ENCODE results near the gene EFNB3.

Gene EFNB3, protein sequence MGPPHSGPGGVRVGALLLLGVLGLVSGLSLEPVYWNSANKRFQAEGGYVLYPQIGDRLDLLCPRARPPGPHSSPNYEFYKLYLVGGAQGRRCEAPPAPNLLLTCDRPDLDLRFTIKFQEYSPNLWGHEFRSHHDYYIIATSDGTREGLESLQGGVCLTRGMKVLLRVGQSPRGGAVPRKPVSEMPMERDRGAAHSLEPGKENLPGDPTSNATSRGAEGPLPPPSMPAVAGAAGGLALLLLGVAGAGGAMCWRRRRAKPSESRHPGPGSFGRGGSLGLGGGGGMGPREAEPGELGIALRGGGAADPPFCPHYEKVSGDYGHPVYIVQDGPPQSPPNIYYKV

DNA sequence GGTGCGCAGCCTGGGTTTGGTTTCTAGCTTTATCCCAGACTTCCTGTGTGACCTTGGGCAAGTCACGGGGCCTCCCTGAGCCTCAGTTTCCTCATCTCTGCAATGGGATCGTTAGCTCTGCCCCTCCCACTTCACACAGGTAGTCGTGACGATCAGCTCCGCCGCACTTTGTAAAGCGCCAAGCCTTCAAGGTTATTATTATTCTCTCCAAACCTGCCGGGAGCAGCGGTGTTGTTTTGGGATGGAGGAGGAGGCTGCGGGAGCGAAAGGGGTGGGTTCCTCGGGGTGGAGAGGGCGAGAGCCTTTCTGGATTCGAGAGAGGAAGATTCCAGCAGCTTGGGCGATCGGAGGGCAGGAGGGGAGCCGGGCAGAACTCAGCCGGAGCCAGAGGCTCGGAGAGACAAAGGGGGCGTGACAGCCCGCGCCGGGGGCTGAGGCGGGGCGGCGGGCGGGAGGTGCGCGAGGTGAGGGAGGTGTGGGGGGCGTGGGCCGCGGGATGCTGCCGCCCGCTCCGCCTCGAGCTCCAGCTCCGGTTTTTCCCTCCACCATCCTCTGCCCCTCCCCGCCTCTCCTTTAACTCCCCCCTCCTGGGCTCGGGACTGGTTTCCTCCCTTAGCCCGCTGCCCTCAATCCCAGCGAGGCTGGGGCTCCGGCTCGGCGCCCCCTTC, at the start of gene EFNB3:
EFNB3 (plus strand) TSS at position 602 of the 668 bp plus-strand sequence. CDS start 397 bp downstream, outside the sequence.
- DNase-seq = peak in 1 of 2 experiments; percentile 58

DNA sequence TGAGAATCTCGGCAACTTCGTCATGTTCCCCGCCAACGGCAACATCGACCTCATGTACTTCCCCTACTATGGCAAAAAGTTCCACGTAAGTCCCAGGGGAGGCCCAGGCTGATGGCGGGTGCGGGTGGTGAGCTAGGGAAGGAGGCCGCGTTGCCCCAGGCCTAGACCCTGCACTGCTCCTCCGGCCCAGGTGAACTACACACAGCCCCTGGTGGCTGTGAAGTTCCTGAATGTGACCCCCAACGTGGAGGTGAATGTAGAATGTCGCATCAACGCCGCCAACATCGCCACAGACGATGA, 49.5 kb upstream of the EFNB3 start:
- no peak for DNase-seq

DNA sequence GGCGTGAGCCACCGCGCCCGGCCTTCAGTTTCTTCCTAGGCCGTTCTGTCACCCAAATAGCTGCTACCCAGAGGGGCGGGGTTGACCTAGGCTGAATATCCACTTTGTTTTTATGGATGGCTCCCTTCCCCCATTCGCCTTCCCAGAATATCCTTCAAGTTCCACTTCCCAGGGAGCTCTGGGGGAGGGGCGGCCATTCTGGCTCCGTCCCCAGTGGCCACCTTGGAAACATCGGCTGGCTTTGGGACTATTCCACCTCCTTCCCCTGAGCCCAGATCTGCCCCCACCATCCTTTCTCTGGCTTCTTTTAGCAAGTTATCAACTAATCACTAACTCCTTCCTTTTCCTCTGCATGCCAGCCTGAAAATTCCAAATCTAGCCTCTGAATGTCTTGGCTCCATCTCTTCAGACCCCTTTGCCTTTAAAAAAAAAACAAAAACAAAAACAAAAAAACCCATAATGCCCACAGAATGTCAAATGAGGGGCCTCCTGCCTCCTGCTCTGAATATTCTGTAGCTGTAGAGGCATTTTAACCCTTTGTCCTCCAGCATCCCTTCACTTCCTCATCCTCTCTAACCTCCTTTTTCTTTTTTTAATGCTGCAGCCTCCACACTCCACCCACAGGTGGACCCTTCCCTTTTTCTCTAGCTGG, 47.9 kb upstream of the EFNB3 start:
- DNase-seq = no peak

DNA sequence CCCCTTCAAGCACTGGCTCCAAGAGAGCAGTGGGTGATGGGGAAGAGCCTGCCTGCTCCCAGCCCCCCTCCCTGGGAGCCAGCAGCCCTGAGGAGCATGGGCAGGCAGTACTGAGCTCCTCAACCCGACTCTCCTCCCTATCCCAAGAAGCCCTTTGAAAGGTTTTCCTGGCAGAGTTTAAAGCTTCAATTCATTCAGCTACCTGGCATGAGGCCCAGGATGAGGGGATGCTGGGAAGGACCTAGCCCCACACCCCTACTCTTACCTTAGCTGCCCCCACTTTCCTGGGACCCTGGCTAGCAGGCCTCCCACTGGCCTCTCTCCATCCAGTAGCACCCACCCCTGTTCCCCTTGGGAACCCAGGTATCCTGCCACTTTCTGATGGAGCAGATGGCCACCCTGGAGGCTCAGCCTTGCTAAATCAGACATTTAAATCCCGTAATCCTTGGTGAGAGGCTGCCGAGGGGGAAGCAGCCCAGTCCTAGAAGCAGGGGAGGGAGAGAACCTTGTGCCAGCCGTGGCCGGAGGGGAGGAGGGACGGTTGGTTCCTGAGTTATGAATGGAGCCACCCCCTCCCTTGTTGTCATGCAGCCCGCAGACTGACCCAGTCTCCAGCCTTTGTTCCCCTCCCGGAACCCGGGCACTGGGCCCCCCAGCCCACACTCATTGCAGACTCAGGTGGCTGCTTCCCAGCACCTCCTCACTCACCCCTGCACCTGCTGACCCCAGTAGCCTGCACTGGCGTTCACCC, 37.2 kb upstream of the EFNB3 start:
- DNase-seq = peak in 1 of 2 experiments; percentile 13

DNA sequence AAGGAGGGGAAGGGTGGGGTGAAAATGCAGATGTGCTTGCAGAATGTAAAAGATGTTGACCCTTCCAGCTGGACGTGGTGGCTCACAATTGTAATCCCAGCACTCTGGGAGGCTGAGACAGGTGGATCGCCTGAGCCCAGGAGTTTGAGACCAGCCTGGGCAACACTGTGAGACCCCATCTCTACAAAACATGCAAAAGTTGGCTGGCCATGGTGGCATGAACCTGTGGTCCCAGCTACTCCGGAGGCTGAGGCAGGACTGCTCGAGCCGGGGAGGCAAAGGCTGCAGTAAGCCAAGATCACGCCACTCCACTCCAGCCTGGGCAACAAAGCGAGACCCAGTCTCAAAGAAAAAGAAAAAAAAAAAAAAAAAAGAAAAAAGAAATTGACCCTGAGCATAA, 36.5 kb upstream of the EFNB3 start:
- no peak for DNase-seq

DNA sequence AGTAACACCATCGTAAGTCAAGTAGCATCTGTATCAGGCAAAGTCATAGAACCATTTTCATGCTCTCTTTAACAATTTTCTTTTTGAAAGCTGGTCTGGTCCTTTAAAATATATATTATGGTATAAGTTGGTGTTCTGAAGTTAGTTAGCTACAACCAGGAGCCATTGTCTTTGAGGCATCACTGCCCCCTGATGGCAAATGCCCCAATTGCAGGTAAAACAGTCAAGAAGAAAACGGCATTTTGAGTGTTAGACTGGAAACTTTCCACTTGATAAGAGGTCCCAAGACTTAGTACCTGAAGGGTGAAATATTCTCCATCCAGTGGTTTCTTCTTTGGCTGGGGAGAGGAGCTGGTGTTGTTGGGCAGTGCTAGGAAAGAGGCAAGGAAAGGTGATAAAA, 31.8 kb upstream of the EFNB3 start:
- no peak for DNase-seq

DNA sequence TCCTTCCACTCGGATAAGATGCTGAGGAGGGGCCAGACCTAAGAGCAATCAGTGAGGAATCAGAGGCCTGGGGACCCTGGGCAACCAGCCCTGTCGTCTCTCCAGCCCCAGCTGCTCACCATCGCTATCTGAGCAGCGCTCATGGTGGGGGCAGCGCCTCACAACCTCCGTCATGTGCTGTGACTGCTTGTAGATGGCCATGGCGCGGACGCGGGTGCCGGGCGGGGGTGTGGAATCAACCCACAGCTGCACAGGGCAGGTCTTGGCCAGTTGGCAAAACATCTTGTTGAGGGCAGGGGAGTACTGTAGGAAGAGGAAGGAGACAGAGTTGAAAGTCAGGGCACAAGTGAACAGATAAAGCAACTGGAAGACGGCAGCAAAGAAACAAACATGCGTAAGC, 30.1 kb upstream of the EFNB3 start:
- no peak for DNase-seq

DNA sequence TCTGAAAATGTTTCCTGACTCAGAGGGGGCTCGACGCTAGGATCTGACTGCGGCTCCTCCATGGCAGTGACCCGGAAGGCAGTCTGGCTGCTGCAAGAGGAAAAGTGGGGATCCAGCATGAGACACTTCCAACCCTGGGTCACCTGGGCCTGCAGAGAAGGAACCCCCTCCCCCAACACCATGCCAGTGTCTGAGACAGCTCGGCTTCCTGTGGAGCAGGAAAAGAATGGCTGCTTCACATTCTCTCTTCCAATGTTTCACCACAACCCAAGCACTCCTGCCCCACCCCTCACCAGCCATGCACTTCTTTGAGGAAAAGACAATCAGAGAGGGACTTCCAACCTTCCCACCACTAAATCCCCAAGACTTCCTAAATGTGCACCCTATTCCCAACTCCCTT, 28.5 kb upstream of the EFNB3 start:
- DNase-seq = no peak

DNA sequence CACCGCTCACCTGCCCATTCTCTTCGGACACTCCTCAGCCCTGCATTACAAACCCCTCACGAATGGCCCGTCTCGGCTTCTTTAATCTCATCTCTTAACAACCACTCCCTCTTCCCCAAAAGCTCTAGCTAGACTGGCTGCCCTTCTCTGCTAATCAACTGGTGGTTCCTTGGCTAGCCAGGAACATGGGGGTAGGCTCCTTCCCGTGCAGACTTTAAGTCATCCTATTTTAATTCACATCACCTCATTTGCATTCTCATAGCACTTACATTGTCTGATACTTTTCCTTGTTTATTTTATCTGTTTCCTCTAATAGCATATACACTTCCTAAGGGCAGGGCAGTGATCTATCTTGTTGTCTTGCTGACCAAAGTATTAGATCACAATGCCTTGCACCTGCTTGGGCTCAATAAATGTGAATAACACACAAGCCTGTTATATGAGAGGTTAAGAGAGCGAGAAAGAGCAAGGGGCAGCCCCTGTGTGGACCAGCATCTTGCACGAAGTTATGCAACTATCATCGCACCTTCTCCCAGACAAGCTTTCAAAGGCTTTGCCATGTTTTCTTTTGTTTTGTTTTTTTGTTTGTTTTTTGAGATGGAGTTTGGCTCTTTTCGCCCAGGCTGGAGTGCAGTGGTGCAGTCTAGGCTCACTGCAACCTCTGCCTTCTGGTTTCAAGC, 27.5 kb upstream of the EFNB3 start:
- no peak for DNase-seq

DNA sequence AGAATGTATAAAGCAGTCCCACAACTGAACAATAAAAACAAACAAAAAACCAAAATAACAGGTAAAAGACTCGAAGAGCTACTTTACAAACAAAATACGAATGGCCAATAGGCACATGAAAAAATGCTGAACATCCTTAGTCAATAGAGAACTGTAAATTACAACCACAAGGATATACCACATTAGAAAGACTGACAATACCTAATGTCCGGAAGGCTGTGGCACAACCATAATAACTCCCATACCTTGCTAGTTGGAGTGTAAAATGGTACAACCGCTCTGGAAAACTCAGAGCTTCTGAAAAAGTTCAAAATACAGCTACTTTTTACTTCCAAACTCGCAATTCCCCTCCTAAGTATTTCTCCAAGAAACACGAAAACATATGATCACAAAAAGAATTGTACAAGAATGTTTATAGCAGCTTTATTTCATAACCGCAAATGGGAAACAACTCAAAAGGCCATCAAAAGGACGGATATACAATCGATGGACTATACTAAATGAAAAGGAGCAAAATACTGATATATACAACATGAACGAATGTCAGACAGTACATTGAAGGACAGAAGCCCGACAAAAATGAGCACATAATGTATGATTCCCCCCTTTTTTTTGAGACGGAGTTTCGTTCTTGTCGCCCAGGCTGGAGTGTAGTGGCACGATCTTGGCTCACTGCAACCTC, 20.0 kb upstream of the EFNB3 start:
- no peak for DNase-seq

DNA sequence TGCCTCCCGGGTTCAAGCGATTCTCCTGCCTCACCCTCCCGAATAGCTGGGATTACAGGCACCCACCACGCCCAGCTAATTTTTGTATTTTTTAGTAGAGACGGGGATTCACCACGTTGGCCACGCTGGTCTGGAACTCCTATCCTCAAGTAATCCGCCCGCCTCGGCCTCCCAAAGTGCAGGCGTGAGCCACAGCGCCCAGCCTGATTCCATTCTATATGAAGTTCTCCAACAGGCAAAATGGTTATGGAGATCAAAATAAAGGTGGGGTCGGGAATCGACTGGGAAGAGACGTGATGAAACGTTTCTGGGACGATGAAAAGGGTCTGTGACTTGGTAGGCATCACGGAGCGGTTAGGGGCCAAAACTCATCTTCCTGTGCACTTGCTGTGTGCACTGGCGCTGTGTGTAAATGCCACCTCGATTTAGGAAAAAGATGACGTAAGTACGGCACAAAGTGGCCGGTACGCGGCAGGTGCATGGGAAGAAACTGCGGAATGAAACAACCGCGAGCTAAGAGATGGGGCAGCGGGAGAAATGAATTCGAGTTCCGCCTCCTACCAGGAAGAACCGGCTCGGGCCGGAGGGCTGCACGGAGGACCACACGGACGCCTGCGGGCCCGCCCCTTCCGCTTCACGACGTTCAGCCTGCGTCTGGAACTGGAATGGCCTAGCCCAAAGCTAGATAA, 19.3 kb upstream of the EFNB3 start:
- DNase-seq = peak; percentile 90 to 91

DNA sequence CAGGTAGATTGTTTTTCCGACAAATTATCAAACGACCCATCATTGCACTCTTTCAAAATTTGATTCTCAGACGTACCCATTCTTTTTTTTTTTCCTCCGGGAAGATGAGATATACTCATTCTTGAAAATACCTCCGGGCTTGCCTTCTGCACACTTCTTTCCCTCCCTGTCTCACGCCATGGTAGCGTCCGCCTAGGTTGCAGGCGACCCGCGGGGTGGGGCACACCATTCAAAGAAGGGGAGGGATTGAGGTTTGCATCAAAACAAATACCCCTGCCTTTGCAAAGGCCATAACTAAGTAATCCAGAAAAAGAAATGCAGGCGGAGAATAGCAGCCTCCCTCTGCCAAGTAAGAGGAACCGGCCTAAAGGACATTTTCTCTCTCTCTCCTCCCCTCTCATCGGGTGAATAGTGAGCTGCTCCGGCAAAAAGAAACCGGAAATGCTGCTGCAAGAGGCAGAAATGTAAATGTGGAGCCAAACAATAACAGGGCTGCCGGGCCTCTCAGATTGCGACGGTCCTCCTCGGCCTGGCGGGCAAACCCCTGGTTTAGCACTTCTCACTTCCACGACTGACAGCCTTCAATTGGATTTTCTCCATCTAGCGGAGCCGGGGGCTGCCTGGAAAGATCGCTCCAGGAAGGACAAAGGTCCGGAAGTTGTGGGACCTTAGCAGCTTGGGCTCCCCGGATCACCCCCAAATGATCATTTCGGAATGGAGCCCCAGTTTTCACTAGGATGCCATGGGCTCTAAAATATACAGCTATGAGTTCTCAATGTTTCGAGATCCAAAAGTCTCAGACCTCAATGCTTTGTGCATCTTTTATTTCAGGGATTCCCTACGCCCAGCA, 18.6 kb upstream of the EFNB3 start:
- DNase-seq = peak; percentile 85 to 90

DNA sequence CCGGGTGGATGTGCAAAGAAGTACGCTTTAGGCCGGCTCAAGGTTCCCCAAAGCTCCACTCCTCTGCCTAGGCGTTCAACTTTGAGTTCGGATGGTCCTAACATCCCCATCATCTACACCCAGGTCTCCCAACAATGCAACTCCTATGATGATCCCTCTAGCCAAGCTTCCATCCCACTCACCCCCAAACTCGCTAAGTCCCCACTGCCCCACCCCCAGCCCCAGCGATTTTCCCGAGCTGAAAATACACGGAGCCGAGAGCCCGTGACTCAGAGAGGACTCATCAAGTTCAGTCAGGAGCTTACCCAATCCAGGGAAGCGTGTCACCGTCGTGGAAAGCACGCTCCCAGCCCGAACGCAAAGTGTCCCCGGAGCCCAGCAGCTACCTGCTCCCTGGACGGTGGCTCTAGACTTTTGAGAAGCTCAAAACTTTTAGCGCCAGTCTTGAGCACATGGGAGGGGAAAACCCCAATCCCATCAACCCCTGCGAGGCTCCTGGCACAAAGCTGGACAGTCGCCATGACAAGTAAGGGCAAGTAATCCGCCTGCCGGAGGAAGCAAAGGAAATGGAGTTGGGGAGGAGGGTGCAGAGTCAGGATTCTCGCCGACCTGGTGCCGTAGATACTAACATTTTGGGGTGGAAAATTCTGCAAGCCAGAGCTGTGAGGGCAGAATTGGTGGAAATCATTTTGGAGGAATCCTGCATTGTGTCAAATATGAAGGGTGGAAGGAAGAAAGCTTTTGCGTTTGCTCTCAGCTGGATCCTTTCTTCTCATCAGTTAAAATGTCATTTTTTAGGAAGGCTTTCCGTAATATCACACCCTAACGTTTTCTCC, 17.7 kb upstream of the EFNB3 start, which contains the start of gene TP53:
TP53 (minus strand) TSS at position 419 of the 836 bp plus-strand sequence. CDS start 10,896 bp downstream, outside the sequence.
- peak; percentile 91 to 94 for DNase-seq

DNA sequence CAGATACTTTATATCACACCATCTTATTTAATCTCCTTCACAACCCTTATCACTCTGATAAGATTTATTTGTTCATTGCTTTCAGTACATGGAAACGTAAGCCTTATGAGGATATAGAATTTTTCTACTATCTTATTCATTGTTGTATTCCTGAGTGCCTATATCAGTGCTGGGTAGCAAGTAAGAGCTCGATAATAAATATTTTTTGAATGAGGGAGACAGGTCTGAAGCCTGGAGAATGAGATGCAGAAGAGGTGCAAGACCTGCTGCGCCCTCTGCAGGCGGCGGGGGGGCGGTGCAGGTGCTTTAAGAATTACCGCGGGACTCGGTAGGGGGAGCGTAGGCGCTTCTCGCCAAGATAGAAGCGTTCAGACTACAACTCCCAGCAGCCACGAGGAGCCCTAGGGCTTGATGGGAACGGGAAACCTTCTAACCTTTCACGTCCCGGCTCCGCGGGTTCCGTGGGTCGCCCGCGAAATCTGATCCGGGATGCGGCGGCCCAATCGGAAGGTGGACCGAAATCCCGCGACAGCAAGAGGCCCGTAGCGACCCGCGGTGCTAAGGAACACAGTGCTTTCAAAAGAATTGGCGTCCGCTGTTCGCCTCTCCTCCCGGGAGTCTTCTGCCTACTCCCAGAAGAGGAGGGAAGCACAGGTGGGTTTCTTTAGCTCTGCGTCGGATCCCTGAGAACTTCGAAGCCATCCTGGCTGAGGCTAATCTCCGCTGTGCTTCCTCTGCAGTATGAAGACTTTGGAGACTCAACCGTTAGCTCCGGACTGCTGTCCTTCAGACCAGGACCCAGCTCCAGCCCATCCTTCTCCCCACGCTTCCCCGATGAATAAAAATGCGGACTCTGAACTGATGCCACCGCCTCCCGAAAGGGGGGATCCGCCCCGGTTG, 16.8 kb upstream of the EFNB3 start, which contains the start of gene WRAP53:
WRAP53 (plus strand) TSS at position 570 of the 900 bp plus-strand sequence; CDS start at position 742, 172 bp downstream.
- peak; percentile 95 to 98 for DNase-seq

DNA sequence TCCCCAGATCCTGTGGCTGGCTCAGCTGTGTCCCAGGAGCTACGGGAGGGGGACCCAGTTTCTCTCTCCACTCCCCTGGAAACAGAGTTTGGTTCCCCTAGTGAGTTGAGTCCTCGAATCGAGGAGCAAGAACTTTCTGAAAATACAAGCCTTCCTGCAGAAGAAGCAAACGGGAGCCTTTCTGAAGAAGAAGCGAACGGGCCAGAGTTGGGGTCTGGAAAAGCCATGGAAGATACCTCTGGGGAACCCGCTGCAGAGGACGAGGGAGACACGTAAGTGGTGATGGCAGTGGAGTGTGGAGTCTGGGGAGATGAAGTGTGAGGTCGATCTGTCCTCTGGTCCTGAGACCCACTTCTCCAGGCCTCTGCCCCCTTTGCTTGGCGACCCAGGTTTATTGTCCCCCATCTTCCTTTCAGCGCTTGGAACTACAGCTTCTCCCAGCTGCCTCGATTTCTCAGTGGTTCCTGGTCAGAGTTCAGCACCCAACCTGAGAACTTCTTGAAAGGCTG, 16.1 kb upstream of the EFNB3 start:
- no peak for DNase-seq

DNA sequence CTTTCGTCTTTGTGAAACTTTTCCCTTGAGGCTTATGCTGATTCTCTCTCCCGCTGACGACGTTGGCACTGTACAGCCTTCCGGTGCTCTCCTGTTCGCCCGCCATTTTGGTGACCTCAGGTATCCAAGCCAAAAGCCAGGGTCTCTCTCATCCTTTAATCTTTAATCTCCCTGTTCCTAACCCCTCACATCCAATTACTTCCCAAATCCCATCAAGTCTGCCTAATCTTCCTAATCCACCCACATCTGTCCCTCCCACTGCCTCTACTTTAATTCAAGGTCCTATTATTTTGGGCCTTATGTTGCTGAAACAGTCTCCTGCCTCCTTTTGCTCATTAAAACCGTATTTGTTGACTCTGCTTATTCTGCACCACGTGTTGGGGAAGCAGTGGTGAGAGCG, 9.4 kb upstream of the EFNB3 start:
- no peak for DNase-seq

DNA sequence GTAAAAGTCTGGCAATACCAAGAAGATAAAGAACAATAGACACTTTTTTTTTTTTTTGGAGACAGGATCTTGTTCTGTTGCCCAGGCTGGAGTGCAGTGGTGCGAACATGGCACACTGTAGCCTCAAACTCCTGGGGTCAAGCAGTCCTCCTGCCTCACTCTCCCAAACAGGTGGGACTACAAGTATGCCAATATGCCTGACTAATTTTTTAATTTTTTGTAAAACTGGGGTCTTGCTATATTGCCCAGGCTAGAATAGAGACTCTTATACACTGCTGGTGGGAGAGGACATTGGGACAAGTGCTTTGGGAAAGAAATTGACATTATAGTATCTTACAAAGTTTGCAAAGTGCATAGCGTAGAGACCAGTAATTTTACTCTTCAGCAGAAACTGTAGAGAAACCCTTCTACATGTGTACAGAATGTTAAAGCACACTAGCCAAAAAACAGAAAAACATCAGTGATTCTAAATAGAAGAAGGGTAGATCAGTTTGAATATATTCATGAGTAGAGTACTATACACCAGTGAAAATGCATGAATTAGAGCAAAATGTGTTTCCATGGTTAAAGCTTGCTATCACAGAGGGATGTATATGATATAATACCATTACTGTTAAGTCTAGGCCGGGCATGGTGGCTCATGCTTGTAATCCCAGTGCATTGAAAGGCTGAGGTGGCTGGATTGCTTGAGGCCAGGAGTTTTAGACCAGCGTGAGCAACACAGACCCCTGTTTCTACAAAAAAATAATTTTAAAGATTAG, 7.0 kb upstream of the EFNB3 start:
- DNase-seq = no peak

All from NCI-H446 (cell line).